SK-N-SH (cell line): ENCODE results near the gene MYPN. TPM values are rescaled to one million over a fixed set of nuclear protein-coding genes. Genes with fewer than 3 reads are reported as not detected.

Experiments used
- CTCF ChIA-PET: fragments of 300-600, 350-600 bp; formaldehyde crosslinking; extraction: SDS; loops from one replicate; lab custom pipeline; 2021; lab: Yijun Ruan, JAX
- POLR2A ChIA-PET: fragments of 350-600 bp; sonication (Branson Sonifier 250); formaldehyde crosslinking; extraction: SDS; loops from one replicate; lab custom pipeline; 2020; ENCODE audit warnings: antibody characterized with exemption, inconsistent platforms; lab: Yijun Ruan, JAX
- DNase-seq: peaks from one replicate; pipeline ENCODE4 v3.0.0; 2012
- H2AFZ ChIP-seq: fragments of 200-600 bp; sonication (generic); 2 replicates; pipeline ENCODE4 v1.8.1; 2016; ENCODE audit warnings: antibody characterized with exemption, mild to moderate bottlenecking, low read depth
- H3F3A ChIP-seq: fragments of 200-600 bp; sonication (generic); replicated peaks from 2 replicates; pipeline ENCODE3; 2016; ENCODE audit warnings: antibody characterized with exemption, mild to moderate bottlenecking; ENCODE audit not compliant: insufficient read depth
- H3K27ac ChIP-seq, 2 experiments: fragments of 200-500 bp in 1 of 2; fragments of 200-600 bp in 1 of 2; sonication (Bioruptor generic) in 1 of 2; sonication (generic), shearing (Covaris generic) in 1 of 2; 2 replicates each; pipeline versions ENCODE4 v1.5.1 to v1.6.1; 2014 to 2016; ENCODE audit warnings: low read depth in 2 of 2, inconsistent platforms in 1 of 2, low read length in 1 of 2, mild to moderate bottlenecking in 1 of 2, mixed read lengths in 1 of 2
- H3K27me3 ChIP-seq: fragments of 200-600 bp; sonication (generic), shearing (Covaris generic); 2 replicates; pipeline ENCODE4 v1.6.1; 2016; ENCODE audit warnings: mixed run types; ENCODE audit not compliant: insufficient read depth
- H3K36me3 ChIP-seq, 2 experiments: fragments of 200-500 bp in 1 of 2; fragments of 200-600 bp in 1 of 2; sonication (Bioruptor generic) in 1 of 2; sonication (generic) in 1 of 2; replicated peaks in 1 of 2; 2 replicates each; pipeline versions ENCODE3 to v1.5.1; 2014 to 2016; ENCODE audit warnings: low read length in 1 of 2, mild to moderate bottlenecking in 1 of 2; ENCODE audit not compliant: insufficient read depth in 2 of 2, control insufficient read depth in 1 of 2
- H3K4me1 ChIP-seq, 2 experiments: fragments of 200-500 bp in 1 of 2; fragments of 200-600 bp in 1 of 2; sonication (Bioruptor generic) in 1 of 2; sonication (generic), shearing (Covaris generic) in 1 of 2; 2 replicates each; pipeline versions ENCODE4 v1.5.1 to v1.6.1; 2014 to 2016; ENCODE audit warnings: low read depth in 1 of 2, low read length in 1 of 2, mixed run types in 1 of 2; ENCODE audit not compliant: insufficient read depth in 2 of 2, control insufficient read depth in 1 of 2
- H3K4me2 ChIP-seq: fragments of 200-600 bp; sonication (generic), shearing (Covaris generic); 2 replicates; pipeline ENCODE4 v1.6.1; 2017; ENCODE audit warnings: mixed run types
- H3K4me3 ChIP-seq, 2 experiments: fragments of 200-500 bp in 1 of 2; fragments of 200-600 bp in 1 of 2; sonication (Bioruptor generic) in 1 of 2; sonication (generic), shearing (Covaris generic) in 1 of 2; 2 replicates each; pipeline versions ENCODE4 v1.5.1 to v1.8.1; 2014 to 2016; ENCODE audit warnings: low read depth in 2 of 2, inconsistent platforms in 1 of 2, low read length in 1 of 2, mild to moderate bottlenecking in 1 of 2, mixed read lengths in 1 of 2, moderate library complexity in 1 of 2
- H3K79me2 ChIP-seq: fragments of 200-600 bp; sonication (generic); 2 replicates; pipeline ENCODE4 v1.8.1; 2017; ENCODE audit warnings: mild to moderate bottlenecking; ENCODE audit not compliant: insufficient read depth
- H3K9ac ChIP-seq: fragments of 200-600 bp; sonication (generic); 2 replicates; pipeline ENCODE4 v1.6.1; 2017; ENCODE audit warnings: mixed run types
- H3K9me2 ChIP-seq: fragments of 200-600 bp; sonication (generic); 2 replicates; pipeline ENCODE4 v1.6.1; 2017; ENCODE audit warnings: mixed run types
- H3K9me3 ChIP-seq: fragments of 200-600 bp; sonication (generic); 2 replicates; pipeline ENCODE4 v1.6.1; 2017; ENCODE audit warnings: mixed run types, mild to moderate bottlenecking, moderate library complexity
- H4K20me1 ChIP-seq: fragments of 200-600 bp; sonication (generic); 2 replicates; pipeline ENCODE4 v1.6.1; 2017; ENCODE audit warnings: mild to moderate bottlenecking, mixed run types; ENCODE audit not compliant: insufficient read depth
- CTCF ChIP-seq: fragments of 200-600 bp; sonication (generic); IDR thresholded peaks from 2 replicates; pipeline ENCODE4 v1.6.1; 2017; ENCODE audit warnings: antibody characterized with exemption, mild to moderate bottlenecking, moderate library complexity
- IRF3 ChIP-seq: fragments of 150-350 bp; IDR thresholded peaks from 2 replicates; pipeline ENCODE4 v1.6.1; 2016; ENCODE audit warnings: mild to moderate bottlenecking, low read depth, low read length
- JUND ChIP-seq: IDR thresholded peaks from 2 replicates; pipeline ENCODE4 v1.4.0; 2012
- MXI1 ChIP-seq: IDR thresholded peaks from 2 replicates; pipeline ENCODE4 v1.6.1; 2012; ENCODE audit warnings: mild to moderate bottlenecking, low read depth, low read length, improper control_type of control experiment
- PBX3 ChIP-seq: IDR thresholded peaks from 2 replicates; pipeline ENCODE4; 2012
- REST ChIP-seq: IDR thresholded peaks from 2 replicates; pipeline ENCODE4 v1.6.1; 2012; ENCODE audit warnings: mild to moderate bottlenecking, low read depth, low read length, moderate library complexity
- RXRA ChIP-seq: IDR thresholded peaks from 2 replicates; pipeline ENCODE4 v1.4.0; 2012; ENCODE audit warnings: low read depth, mild to moderate bottlenecking, borderline replicate concordance
- TCF12 ChIP-seq: IDR thresholded peaks from 2 replicates; pipeline ENCODE4 v1.4.0; 2012
- WGBS: methylation state at CpG from one replicate; pipeline ENCODE4 v1.1.6; 2017; ENCODE audit warnings: low lambda C conversion rate; 5-methylcytosine and 5-hydroxymethylcytosine counted together
- polyA plus RNA-seq, 3 experiments: library from polyadenylated mRNA; depleted of rRNA; stranded (reverse); fragments of >200 nt; gene quantifications; 2 replicates each; pipeline ENCODE4 v1.2.3, GENCODE V29; 2012

MYPN gene
- polyA plus RNA-seq, 1 of the 3 experiments (the other 2 are of a cell fraction): 0.43 TPM

- no peaks in the 10 kb centered on the region for H3K79me2 ChIP-seq
- H4K20me1 ChIP-seq: no peaks in the 10 kb centered on the region
- 41% methylated on average over 2 of the region's 2 CpGs for WGBS
- H3K4me1 ChIP-seq: peaks cover 0 to 32% of the 10 kb centered on the region in 2 experiments; a peak in 2 of 4 replicates
- H3F3A ChIP-seq: peaks cover 10% of the 10 kb centered on the region
- H3K4me3 ChIP-seq: no peak overlapping the region
- H3K9me2 ChIP-seq: no peaks in the 10 kb centered on the region
- H3K9ac ChIP-seq: no peak overlapping the region
- H2AFZ ChIP-seq: peak overlapping the region; percentile 17; the same call in 1 of the 2 replicates
- no peaks in the 10 kb centered on the region for H3K9me3 ChIP-seq
- TF ChIP-seq IRF3: no peak
- no peak for TF ChIP-seq RXRA
- no peak for TF ChIP-seq CTCF
- TF ChIP-seq MXI1: no peak
- TF ChIP-seq JUND: 0 out of 2 replicates have a peak, but pooled peaks have one; percentile 12
- no peak for TF ChIP-seq REST
- TF ChIP-seq TCF12: 0 out of 2 replicates have a peak, but pooled peaks have one; percentile 4
- peak; percentile 21; the same call in 1 of the 2 replicates for TF ChIP-seq PBX3
- H3K4me2 ChIP-seq: 0 out of 2 replicates have a peak overlapping the region, but pooled peaks have one; percentile 28
- peak overlapping the region in 1 of 2 experiments; percentile 57; a peak in 2 of 4 replicates for H3K27ac ChIP-seq
- ChIA-PET POLR2A (no interaction called here), CTCF (interaction anchor here (0.7 to 2.2 kb wide), 4 partner anchors 70 to 217 kb away, joined by 3 to 9 read pairs (median 4); no protein-coding TSS in a partner anchor)
- no peaks in the 10 kb centered on the region for H3K36me3 ChIP-seq
- no peak for DNase-seq
- H3K27me3 ChIP-seq: no peaks in the 10 kb centered on the region
Measured at GRCh38 chr10:68086011-68086410, 23.3 kb upstream of the MYPN start.
